Skeletal muscle satellite cell (primary cell): ENCODE data around the gene EPS8L1.

Source experiments
- H3K27me3 ChIP-seq: 2 replicates; pipeline ENCODE4 v1.7.0; 2013; ENCODE audit warnings: low read length; ENCODE audit not compliant: control insufficient read depth, insufficient read depth
- H3K36me3 ChIP-seq: 2 replicates; pipeline ENCODE4 v1.7.0; 2013; ENCODE audit warnings: mild to moderate bottlenecking, control low read depth, low read length; ENCODE audit not compliant: insufficient read depth
- H3K4me1 ChIP-seq: 2 replicates; pipeline ENCODE4 v1.7.0; 2013; ENCODE audit warnings: low read length; ENCODE audit not compliant: control insufficient read depth, insufficient read depth
- H3K4me2 ChIP-seq: 2 replicates; pipeline ENCODE4 v1.7.0; 2013; ENCODE audit warnings: mild to moderate bottlenecking, low read length
- H3K4me3 ChIP-seq: 2 replicates; pipeline ENCODE4 v1.7.0; 2013; ENCODE audit warnings: low read length
- H3K9ac ChIP-seq: 2 replicates; pipeline ENCODE4 v1.7.0; 2013; ENCODE audit warnings: mild to moderate bottlenecking, low read depth, low read length, moderate library complexity
- H3K9me3 ChIP-seq: replicated peaks from 2 replicates; pipeline ENCODE4 v1.7.0; 2013; ENCODE audit warnings: mild to moderate bottlenecking, control low read depth, low read length

Gene EPS8L1

DNA sequence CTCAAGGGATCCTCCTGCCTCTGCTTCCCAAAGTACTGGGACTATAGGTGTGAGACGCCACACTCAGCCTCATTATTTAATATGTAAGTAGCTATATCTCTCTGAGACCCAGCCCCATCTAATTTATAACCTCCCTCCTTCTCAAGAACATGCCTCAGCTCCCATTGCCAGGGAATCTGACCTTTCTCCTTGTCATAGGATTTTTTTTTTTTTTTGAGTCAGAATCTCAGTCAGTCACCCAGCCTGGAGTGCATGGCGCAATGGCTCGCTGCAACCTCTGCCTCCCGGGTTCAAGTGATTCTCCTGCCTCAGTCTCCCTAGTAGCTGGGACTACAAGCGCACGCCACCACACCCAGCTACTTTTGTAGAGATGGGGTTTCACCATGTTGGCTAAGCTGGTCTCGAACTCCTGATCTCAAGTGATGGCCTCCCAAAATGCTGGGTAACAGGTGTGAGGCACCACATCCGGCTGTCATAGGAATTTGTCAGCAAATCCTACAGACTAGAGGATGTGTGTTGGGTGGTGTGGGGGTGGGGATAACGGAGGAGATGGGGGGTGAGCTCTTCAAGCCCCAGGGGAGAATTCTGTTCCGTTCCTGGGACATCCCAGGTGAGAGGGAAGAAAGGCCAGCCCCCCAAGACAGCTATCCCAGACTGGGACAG, 5.1 kb upstream of the EPS8L1 start:
- no peaks in the 10 kb centered on the region for H3K9me3 ChIP-seq
- H3K4me2 ChIP-seq, result no peak overlapping the region
- H3K9ac ChIP-seq, result no peak overlapping the region
- peaks cover 14% of the 10 kb centered on the region for H3K4me1 ChIP-seq
- H3K36me3 ChIP-seq, result no peaks in the 10 kb centered on the region
- peaks cover 46% of the 10 kb centered on the region for H3K27me3 ChIP-seq
- H3K4me3 ChIP-seq, result no peak overlapping the region

DNA sequence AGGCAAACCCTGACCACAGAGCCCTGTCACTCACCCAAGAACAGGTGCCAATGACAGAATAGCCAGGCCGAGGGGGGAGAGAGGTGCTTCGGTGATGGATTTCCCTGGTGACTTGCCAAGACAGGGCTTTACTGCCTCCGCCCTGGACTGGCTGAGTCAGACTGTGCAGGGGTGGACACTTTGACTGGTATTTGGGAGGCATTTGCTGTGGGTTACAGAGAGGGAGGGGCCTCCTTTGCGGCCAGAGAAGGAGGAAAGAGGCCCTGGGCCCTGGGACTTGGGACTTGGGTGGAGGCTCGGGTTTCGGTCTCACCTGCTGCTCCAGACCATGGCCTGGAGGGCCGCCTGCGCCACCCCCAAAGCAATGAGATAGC, 4.6 kb upstream of the EPS8L1 start:
- H3K4me1 ChIP-seq, result peaks cover 14% of the 10 kb centered on the region
- H3K36me3 ChIP-seq, result no peaks in the 10 kb centered on the region
- H3K4me2 ChIP-seq, result peak overlapping the region; percentile 30
- H3K9me3 ChIP-seq, result no peaks in the 10 kb centered on the region
- H3K9ac ChIP-seq, result no peak overlapping the region
- H3K27me3 ChIP-seq, result peaks cover 42% of the 10 kb centered on the region
- H3K4me3 ChIP-seq, result no peak overlapping the region

DNA sequence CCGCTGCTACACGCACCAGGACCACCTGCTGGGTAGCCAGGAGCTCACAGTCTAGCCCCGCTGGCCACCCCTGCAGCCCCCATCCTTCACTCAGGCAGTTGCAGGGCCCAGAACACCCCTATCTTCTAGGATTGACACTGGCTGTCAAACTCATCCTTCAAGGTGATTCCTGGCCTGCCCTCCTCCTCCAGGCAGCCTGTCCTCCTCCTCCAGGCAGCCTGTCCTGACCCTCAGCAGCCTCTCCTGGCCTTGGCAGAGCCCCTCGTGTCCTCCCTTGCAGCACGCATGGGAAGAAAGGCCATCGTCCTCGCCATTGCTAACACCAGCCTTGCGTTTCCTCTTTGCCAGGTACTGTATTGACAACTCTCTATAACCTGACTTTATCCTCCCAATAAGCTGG, 3.8 kb upstream of the EPS8L1 start:
- Histone ChIP-seq H3K36me3 (no peaks in the 10 kb centered on the region), H3K27me3 (peaks cover 40% of the 10 kb centered on the region), H3K9me3 (no peaks in the 10 kb centered on the region), H3K4me2 (no peak overlapping the region), H3K9ac (no peak overlapping the region), H3K4me1 (peaks cover 14% of the 10 kb centered on the region), H3K4me3 (no peak overlapping the region)

DNA sequence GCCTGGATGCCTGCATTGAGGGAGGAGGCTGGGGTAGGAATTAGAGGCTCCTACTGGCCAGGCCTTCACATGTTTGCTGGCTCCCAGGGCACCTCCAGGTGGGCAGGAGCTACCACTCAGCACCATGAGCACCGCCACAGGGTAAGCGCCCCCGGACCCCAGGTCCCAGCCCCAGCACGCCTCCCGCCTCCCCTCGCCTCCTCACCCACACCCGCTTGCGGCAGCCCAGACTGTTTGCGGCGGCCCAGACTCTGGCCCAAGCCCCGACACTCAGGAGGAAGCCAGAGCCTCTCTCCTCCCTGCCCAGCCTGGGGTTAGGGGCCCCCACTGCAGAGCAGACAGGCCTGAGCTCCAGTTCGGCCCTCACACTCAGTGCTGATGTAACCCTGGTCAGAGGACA, 652 bp downstream of the EPS8L1 start:
- no peak overlapping the region for H3K9ac ChIP-seq

DNA sequence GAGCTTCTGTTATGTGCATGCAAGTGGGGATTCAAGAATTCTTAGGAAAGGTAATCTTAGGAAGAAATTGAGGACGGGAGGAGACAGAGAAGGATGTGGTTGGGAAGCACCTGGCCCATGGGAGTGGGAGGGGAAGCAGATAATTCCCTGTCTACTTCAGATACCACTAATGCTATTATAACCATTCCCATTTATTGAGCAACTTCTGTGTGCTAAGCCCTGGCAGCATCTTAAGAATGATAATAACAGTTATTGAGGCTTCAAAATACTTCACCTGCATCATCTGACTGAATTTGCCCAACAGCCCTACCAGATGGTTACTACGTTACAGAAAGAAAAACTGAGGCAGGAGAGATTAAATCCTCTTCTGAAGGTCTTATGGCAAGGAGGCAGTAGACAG, 1.4 kb downstream of the EPS8L1 start:
- Histone ChIP-seq H3K4me1 (peaks cover 16% of the 10 kb centered on the region), H3K4me3 (no peak overlapping the region), H3K4me2 (no peak overlapping the region), H3K27me3 (peaks cover 49% of the 10 kb centered on the region), H3K9ac (no peak overlapping the region), H3K9me3 (no peaks in the 10 kb centered on the region), H3K36me3 (no peaks in the 10 kb centered on the region)

More for the DNA sequence above, 652 bp downstream of the EPS8L1 start:
- Histone ChIP-seq H3K4me1 (peaks cover 14% of the 10 kb centered on the region), H3K4me3 (no peak overlapping the region), H3K9me3 (no peaks in the 10 kb centered on the region), H3K36me3 (no peaks in the 10 kb centered on the region), H3K4me2 (no peak overlapping the region), H3K27me3 (peaks cover 42% of the 10 kb centered on the region)

DNA sequence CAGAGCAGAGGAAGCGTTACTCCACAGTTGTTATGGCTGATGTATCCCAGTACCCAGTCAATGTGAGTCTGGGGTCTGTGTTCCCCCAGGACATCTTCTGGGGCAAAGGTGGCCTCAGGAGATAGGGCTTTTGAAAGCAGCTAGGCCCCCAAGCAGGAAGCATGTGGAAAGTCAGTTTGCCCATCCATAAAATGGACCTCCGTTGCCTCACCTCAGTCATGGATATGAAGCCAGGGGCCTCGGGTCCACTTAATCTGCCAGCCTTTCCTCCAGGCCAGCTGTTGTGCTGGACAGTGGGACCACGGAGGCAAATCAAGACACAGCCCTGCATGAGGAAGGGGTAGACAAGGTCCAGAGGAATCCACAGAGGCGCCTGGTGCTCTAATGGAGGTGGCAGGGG, 3.3 kb downstream of the EPS8L1 start:
- H3K4me2 ChIP-seq, result no peak overlapping the region
- peaks cover 65% of the 10 kb centered on the region for H3K27me3 ChIP-seq
- peaks cover 3% of the 10 kb centered on the region for H3K9me3 ChIP-seq
- no peak overlapping the region for H3K9ac ChIP-seq
- H3K36me3 ChIP-seq, result no peaks in the 10 kb centered on the region
- H3K4me1 ChIP-seq, result peaks cover 19% of the 10 kb centered on the region
- no peak overlapping the region for H3K4me3 ChIP-seq

DNA sequence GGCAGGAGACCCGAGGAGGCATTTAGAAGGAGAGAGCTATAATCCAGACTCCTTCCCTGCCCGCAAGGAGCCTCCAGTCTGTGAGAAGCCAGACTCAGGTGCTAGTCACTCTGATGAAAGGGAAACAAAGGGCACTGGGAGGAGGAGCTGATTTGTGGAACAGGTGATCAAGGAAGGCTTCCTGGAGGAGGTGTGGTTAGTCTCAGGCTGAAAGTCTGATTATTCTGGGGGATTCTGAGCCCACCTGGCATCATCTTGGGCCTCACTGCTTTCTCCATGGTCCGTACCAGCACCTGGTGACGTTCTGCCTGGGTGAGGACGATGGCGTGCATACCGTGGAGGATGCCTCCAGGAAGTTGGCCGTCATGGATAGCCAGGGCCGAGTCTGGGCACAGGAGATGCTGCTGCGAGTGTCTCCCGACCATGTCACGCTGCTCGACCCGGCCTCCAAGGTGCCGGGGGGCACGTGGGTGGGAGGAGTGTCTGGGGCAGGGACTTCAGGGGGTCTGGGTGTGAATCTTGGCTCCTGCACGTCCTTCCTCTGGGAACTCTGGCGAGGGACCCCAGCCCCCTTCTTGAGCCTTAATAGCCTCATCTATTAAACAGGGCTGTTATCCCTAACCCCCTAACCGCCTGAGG, 3.9 kb downstream of the EPS8L1 start:
- Histone ChIP-seq H3K4me2 (peak overlapping the region; percentile 85), H3K4me3 (no peak overlapping the region), H3K4me1 (peaks cover 19% of the 10 kb centered on the region), H3K27me3 (peaks cover 70% of the 10 kb centered on the region), H3K9me3 (peaks cover 3% of the 10 kb centered on the region), H3K9ac (no peak overlapping the region), H3K36me3 (no peaks in the 10 kb centered on the region)

DNA sequence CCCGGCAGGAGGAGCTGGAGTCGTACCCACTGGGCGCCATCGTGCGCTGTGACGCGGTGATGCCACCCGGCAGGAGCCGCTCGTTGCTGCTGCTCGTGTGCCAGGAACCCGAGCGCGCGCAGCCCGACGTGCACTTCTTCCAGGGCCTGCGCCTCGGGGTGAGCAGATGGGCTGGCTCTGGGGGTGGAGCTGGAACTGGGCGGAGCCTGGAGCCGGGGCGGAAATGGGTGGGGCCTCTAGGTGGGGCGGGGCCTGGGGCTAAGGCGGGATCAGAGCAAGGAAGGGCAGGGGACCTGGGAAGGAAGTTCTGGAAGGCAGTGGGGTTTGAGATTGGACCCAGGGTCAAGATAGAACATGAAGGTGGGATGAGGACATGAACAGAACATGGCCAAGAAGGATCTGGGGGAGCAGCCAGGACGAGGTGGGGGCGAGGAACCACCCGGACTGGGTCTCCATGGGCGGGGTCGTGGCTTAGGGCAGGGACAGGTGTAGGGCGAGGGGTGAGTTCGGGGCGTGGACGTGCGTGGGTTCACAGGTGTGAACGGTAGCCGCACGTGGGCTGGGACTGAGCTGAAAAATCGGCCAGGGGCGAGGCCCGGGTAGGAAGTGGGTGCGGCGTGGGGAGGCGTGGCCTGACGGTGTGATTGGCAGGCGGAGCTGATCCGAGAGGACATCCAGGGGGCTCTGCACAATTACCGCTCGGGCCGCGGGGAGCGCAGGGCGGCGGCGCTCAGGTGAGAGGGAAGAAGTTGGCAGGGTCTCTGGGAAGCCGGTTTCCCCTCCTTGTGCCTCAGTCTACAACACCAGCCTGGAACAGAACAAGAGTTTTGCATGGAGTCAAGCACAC, 4.7 kb downstream of the EPS8L1 start:
- Histone ChIP-seq H3K9ac (no peak overlapping the region), H3K4me3 (peak overlapping the region; percentile 46), H3K36me3 (no peaks in the 10 kb centered on the region), H3K4me1 (peaks cover 19% of the 10 kb centered on the region), H3K9me3 (peaks cover 3% of the 10 kb centered on the region), H3K27me3 (peaks cover 71% of the 10 kb centered on the region), H3K4me2 (peak overlapping the region; percentile 85)

DNA sequence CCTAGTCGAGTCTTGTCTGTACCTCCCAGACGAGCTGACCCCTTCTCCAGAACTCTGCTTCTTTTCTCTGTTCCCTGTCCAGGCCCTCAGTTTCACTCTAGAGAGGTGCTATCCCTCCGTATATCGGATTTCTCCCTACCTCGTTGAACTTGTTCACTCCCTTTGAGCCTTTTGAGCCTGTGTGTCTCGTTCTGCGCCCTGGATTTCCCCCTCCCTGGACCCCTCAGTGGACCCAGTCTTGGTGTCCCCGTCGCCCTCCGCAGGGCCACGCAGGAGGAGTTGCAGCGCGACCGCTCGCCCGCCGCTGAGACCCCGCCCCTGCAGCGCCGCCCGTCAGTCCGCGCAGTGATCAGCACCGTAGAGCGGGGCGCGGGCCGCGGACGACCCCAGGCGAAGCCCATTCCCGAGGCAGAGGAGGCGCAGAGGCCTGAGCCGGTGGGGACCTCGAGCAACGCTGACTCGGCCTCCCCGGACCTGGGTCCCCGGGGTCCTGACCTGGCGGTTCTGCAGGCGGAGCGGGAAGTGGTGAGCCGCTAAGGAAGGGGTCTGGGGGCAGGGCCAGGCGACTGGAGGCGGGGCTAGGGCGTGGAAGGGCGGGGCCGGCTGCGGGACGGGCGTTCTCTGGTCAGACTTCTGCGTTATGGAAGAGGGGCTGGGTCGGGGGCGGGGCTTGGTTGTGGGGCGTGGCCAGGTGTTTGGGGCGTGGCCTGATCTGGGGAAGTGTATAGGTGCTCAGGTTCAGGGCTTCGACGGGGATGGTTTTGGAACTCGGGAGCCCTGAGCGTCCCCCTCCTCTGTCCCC, 5.5 kb downstream of the EPS8L1 start:
- Histone ChIP-seq H3K9ac (no peak overlapping the region), H3K27me3 (peaks cover 76% of the 10 kb centered on the region), H3K4me1 (peaks cover 19% of the 10 kb centered on the region), H3K36me3 (no peaks in the 10 kb centered on the region), H3K4me2 (peak overlapping the region; percentile 85), H3K9me3 (peaks cover 3% of the 10 kb centered on the region), H3K4me3 (peak overlapping the region; percentile 46)

DNA sequence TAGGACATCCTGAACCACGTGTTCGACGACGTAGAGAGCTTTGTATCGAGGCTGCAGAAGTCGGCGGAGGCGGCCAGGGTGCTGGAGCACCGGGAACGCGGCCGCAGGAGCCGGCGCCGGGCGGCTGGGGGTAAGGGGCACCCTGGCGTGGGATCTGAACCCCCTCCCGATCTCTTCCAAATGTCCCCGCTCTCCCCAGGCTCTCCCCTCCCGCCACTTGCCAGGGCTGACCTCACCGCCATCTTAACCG, 6.0 kb downstream of the EPS8L1 start:
- Histone ChIP-seq H3K9ac (no peak overlapping the region), H3K4me2 (peak overlapping the region; percentile 85), H3K36me3 (no peaks in the 10 kb centered on the region), H3K4me3 (no peak overlapping the region), H3K4me1 (peaks cover 21% of the 10 kb centered on the region), H3K27me3 (peaks cover 75% of the 10 kb centered on the region), H3K9me3 (peaks cover 3% of the 10 kb centered on the region)
